Stimulated activated CD4-positive, alpha-beta T cell treated with anti-CD3 and anti-CD28 coated beads, TNF-alpha, amount 100 ng/mL, for 48 hours (primary cell): ENCODE results near the gene TBC1D19.

Source experiments
- DNase-seq, 3 donors: peaks; one replicate each; pipeline ENCODE4 v3.0.0-alpha.2; 2020; ENCODE audit warnings: low read depth in 3 of 3

The TBC1D19 gene

GRCh38 chr4:26731351-26732035, 147.6 kb downstream of the TBC1D19 start:
- no peak for DNase-seq

- no peak for DNase-seq
Measured at GRCh38 chr4:26732356-26732755, 148.5 kb downstream of the TBC1D19 start.

- no peak for DNase-seq
Measured at GRCh38 chr4:26736621-26737020, 152.7 kb downstream of the TBC1D19 start.

DNA sequence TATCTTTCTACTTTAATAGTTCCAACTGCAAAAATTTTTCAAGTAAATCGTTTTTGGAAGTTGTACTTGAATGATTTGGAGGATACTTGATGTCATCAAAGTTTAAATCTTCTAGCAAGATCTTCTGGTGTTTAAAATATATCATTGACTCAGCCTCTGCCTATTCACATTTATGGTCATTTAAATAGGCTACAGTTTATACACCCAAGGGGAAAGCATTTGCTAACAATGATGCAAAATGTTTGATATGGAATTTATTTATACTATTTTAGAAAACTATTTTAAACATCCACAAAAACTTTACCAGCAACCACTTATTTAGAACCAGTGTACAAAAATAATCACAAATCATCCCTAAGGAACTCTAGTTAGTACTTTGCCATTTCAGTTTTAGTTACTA, 153.5 kb downstream of the TBC1D19 start:
- no peak for DNase-seq

GRCh38 chr4:26741491-26741871, 157.6 kb downstream of the TBC1D19 start:
- no peak for DNase-seq

- peak; percentile 9 to 36 (median 24) for DNase-seq
Measured at GRCh38 chr4:26746802-26747213, 162.9 kb downstream of the TBC1D19 start.

DNA sequence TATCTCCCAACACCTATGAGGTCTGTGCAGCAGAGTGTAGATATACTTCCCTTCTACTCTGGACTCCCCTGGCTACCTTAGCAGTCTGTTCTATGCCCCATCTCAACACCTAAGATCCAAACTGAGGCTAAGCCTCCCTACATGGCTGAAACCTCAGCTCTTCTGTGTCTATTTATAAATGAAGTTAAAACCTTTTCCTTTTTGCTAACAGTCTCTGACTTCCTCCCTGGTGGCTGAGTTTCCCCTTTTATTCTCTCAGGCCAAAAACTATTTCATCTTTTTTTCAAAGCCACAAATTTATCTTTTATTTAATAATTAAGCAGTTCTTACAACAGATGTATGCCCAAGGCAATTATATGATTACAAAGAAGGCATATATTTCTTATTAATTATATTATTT, 164.9 kb downstream of the TBC1D19 start:
- no peak for DNase-seq

DNA sequence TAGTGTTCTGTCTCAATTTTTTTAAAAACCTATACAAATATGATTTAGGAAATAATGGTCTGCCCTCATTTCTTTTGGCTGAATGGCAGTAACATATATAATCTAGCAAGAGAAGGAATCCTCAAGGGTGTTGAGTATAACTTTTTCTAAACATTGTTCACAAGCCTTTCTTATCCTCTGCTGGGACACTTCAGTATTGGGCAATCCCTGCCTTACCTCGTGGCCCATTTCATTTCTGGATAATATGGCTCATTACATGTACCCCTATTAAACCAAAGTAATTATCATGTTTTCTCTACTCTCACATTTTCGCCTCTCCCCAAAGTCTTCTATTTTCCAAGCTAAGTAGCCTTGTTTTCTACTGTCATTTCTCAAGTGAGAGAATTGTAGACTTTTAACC, 166.0 kb downstream of the TBC1D19 start:
- no peak for DNase-seq

DNA sequence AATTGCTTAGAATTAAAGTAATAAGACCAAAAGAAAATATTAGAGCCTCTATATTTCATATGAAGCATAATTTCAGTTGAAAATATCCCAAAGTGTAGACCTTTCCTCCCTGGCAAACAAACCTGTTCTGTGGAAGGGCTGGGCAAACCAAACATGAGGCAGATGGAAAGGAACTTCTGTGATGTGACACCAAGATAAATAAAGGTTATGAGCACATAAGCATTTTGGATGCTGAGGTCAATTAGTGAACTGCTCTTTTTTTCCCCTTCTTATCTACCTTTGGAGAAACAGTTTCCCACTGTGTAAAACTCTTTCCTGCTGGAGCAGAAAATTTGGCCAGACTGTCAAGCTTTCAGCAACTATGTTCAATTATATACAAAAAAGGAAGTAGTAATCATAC, 167.1 kb downstream of the TBC1D19 start:
- DNase-seq = no peak

GRCh38 chr4:26751838-26752237, 168.0 kb downstream of the TBC1D19 start:
- DNase-seq = no peak

DNA sequence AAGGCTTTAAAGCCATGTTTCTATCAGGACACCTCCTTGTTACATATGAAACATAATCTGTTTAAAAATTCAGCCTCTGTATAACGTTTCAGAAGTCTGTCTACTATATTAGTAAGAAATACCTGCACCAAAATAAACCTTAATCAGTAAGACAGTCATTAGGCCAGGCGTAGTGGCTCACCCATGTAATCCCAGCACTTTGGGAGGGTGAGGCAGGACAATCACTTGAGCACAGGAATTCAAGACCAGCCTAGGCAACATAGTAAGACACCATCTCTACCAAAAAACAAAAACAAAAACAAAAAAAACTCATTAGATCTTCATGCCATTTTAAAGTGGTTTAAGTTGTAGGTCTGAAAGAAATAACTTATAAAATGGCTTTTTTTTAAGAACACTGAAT, 169.3 kb downstream of the TBC1D19 start:
- DNase-seq = no peak

- no peak for DNase-seq
Measured at GRCh38 chr4:26753617-26754016, 169.7 kb downstream of the TBC1D19 start.

DNA sequence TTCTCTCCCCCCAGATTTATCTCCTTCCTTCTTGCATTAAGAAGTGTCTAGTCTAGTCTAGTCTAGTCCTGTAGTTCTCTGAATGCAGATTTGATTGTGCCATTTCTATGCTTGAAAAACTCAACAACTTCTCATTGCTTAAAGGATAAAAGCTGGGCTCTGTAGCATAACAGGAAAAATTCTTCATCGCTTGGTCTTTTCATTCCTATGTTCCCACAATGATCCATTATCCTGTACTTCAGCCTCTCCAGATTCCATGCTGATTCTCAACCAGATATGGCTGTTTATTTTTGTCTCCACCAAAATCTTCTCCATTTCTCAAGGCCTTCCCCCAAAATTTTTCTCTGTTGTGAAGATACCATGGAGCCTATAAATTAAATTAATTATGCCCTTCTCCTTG, 173.9 kb downstream of the TBC1D19 start:
- no peak for DNase-seq

GRCh38 chr4:26758899-26759298, 175.0 kb downstream of the TBC1D19 start:
- no peak for DNase-seq

DNA sequence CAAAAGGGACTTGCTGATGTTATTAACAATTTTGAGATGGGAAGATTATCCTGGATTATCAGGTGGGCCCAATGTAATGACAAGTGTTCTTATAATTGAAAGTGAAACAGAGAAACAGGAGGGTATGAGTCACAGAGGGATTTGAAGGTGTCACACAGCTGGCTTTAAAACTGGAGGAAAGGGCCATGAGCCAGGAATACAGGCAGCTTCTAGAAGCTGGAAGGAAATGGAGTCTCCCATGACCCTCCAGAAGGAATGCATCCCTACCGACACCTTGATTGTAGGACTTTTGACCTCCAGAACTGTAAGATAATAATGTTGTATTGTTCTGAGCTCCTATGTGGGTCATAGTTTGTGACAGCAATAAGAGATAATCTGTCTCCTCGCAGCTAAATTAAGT, 178.8 kb downstream of the TBC1D19 start:
- no peak for DNase-seq

DNA sequence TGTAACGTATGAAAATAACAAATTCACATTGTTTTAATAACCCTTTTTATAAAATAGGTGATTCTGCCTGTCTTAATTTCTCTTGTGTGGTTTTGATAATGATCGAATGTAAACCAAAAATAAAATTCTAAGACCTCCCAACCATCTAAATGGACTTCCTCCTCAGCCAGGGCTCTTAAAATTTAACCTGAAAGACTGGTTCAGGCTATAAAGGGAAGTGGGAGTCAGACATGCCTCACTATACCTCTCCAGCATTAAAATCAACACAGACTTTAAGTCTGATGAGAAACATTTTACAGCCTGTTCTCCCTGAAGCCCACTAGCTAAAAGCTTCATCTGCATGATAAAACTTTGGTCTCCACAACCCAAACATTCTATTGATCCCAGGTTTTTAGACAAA, 179.2 kb downstream of the TBC1D19 start:
- no peak for DNase-seq

GRCh38 chr4:26763648-26764047, 179.8 kb downstream of the TBC1D19 start:
- no peak for DNase-seq

DNA sequence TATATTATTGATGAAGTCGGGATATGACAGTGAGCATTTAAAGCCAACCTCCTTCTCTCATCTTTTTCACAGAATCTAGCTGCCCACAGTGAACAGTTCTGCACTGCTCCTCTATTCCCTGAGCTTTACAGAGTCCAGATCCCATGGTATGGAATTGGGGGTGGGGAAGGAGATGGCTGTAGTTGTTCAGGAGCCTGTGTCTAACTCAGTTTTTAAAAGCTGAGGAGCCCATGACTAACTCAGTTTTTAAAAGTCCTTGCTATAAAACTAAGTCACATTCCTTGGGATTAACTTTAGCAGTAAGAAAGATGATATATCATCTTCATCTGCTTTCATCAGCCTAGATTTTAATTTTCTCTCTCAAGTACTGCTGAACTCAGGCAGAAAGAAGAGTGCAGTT, 180.3 kb downstream of the TBC1D19 start:
- no peak for DNase-seq

DNA sequence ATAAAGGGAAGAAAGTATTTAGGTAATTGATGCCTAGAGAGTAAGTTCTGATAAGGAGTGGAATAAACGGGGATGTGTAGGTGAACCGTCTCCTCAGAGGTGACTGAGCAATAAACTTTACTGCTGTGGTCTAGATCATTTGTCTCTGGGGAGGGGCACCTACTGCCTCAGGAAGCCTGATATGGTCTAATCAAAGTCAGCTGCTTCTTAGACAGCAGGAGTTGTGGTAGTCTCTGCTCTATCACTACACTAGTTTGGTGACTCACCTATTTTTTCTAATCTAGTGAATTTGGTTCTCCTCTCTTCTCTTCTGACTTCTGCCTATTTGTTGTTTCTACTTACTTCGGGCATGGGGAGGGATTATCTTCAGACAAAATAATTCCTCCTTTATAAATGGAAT, 181.6 kb downstream of the TBC1D19 start:
- DNase-seq = no peak

DNA sequence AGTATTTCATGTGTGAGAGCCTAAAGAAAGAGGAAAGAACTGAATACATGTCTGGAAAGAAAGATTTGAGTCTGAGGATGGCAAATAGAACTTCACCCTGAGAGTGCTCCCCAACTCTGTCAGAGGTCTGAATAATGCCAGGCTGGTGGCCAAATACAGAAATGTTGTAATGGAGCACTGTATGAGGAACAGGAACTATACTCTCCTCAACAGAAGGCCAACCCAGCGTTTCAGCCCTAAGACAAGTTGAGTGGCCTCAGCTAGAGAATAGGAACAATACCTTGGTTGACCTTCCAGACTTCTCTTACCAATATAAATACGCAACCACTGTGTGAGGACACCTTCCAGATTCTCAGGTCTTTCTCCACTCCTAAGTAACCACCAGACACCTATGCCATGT, 182.3 kb downstream of the TBC1D19 start:
- DNase-seq = no peak

- no peak for DNase-seq
Measured at GRCh38 chr4:26772096-26772873, 188.4 kb downstream of the TBC1D19 start.

DNA sequence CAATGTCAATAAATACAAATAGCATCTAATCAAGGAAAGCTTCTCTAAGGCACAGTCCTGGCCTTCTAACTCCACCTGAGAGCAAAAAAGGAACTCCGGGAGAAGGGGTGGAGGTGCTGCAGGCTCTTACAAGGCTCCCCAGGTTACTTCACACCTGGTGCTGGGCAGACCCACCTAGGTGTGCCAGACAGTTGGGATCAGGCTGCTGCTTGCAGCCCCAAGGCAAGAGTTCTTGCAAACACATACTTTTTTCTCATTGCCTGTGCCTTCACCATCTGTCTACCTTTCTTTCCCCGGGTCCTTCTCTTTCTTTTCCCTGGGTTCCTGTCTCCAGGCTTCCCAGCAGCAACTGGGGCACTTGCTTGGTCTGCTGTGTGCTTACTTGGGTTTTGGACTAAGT, 195.3 kb downstream of the TBC1D19 start:
- DNase-seq = no peak

DNA sequence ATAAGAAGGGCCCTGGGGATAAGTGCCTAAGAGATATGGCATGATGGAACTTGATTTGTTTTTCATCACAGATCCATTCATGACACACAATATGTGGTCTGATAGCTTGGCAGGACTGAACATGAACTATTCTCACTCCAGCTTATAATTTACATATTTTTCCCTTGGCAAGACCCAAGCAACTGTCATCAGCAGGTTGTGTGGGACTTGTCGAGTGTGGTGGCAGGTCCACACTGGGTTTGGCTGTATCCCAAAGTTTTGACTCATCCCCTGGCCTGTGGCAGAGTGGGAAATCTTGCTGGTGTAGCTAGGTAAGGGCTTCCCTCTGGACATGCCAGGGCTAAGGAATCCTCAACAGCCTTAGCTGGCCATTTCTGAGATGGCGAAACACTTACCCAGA, 195.8 kb downstream of the TBC1D19 start:
- DNase-seq = no peak

- no peak for DNase-seq
Measured at GRCh38 chr4:26780539-26780938, 196.7 kb downstream of the TBC1D19 start.
